ENCODE results near the gene ITGAX.
"Not testable (repeated sequence)": the region's sequence is repeated elsewhere in the genome, so short reads cannot be mapped to it uniquely, and the experiment has no call there.

ITGAX gene

GRCh38 chr16:31412750-31413149 lies 57.8 kb downstream of the ITGAX start:
- no peak for DNase-seq

- DNase-seq = no peak
Measured at GRCh38 chr16:31413381-31413780, 58.4 kb downstream of the ITGAX start.

DNA sequence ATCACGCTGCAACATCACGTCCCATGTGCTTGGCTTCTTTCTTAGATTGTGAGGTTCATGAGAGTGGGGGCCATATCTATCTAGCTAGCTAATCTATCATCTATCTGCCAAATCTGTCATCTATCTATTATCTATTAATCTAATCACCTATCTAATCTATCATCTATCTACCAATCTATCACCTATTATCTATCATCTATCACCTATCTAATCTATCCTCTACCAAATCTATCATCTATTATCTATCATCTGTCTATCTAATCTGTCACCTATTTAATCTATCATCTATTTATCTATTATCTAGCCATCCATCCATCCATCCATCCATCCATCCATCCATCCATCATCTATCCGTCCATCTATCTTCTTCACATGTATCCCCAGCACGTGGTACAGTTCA lies 59.0 kb downstream of the ITGAX start:
- no peak for DNase-seq

DNA sequence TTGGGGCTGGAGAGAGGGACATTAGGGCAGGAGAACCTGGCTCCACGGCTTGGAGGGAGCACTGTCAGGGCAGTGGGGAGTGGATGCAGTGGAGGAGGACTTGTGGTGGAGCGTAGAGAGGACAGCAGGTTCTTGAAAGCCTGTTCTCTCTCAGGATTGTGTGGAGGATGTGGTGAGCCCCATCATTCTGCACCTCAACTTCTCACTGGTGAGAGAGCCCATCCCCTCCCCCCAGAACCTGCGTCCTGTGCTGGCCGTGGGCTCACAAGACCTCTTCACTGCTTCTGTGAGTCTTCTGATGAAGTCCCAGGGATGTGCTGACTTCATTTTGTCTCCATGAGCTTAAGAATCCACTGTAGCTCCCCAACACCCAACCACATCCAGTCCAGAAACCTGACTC lies 59.7 kb downstream of the ITGAX start:
- no peak for DNase-seq

GRCh38 chr16:31416371-31416770 lies 61.4 kb downstream of the ITGAX start:
- no peak for DNase-seq

DNA sequence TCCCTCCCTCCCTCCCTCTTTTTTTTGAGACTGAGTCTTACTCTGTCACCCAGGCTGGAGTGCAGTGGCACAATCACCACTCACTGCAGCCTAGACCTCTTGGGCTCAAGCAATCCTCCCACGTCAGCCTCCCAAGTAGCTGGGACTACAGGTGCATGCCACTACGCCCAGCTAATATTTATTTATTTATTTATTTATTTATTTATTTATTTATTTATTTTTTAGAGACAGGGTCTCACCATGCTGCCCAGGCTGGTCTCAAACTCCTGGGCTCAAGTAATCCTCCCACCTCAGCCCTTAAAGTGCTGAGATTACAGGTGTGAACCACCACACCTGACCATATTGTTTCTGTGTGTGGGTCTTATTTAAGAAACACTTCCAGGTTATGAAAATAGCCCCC lies 62.1 kb downstream of the ITGAX start:
- not testable (repeated sequence) for DNase-seq

GRCh38 chr16:31417916-31418315 lies 62.9 kb downstream of the ITGAX start:
- DNase-seq = no peak

GRCh38 chr16:31420037-31420436 lies 65.1 kb downstream of the ITGAX start:
- DNase-seq = no peak

- DNase-seq = no peak
Measured at GRCh38 chr16:31421587-31421986, 66.6 kb downstream of the ITGAX start.

GRCh38 chr16:31423241-31423640 lies 68.3 kb downstream of the ITGAX start:
- DNase-seq = no peak

DNA sequence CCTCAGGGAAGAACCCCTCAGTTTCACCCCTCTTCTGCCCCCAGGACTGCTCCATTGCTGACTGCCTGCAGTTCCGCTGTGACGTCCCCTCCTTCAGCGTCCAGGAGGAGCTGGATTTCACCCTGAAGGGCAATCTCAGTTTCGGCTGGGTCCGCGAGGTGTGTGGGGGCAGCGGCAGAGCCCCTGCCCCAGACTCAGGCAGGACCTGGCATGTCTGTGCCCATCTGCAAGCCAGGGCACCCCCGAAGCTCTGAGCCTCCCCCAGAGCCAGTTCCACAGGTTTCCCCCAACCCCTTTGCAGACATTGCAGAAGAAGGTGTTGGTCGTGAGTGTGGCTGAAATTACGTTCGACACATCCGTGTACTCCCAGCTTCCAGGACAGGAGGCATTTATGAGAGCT lies 68.8 kb downstream of the ITGAX start:
- no peak for DNase-seq

- no peak for DNase-seq
Measured at GRCh38 chr16:31427441-31428278, 72.7 kb downstream of the ITGAX start.

DNA sequence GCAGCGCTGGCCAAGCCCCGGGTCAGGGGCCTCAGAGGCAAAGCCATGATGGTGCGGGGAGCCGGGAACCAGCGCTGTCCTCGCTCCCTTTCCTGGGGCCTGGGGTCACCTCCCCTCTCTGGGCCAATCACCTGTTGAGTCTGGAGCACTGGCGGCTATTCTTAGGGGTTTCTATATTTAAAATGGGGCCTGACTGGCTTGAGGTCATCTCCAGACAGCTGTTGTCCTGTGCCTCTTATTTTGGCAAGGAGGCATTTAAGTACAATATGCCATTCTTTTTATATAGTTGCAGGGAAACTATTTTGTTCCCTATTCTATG lies 73.3 kb downstream of the ITGAX start, which contains the start of gene COX6A2:
TSS of gene COX6A2 (minus strand) at position 82 of the 319 bp plus-strand sequence. CDS start at position 47, 35 bp downstream.
- DNase-seq = no peak

DNA sequence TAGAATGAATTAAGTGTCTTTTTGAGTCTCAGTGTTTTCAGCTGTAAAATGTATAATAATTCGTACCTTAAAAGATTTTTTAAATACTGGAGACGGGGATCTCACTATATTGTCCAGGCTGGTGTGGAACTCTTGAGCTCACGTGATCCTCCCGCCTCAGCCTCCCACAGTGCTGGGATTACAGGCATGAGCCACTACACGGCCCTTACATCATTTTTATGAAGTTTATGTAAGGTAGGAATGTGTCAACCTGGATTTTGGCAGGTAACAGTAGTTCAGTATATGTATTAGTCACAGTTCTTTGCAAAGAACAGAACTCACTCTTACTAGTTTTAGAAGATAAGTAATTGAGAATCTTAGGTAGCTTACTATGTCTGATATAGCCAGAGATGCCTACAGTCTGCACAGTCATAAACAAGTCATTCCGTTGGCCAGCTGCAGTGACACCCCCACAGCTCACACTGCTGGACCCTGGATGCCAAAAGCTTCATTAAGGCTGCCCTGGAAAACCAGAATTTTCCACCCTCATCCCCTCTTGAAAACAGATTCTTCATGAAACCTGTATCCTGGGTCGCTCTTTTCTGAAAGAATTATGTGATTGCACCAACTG lies 73.8 kb downstream of the ITGAX start:
- DNase-seq = no peak

DNA sequence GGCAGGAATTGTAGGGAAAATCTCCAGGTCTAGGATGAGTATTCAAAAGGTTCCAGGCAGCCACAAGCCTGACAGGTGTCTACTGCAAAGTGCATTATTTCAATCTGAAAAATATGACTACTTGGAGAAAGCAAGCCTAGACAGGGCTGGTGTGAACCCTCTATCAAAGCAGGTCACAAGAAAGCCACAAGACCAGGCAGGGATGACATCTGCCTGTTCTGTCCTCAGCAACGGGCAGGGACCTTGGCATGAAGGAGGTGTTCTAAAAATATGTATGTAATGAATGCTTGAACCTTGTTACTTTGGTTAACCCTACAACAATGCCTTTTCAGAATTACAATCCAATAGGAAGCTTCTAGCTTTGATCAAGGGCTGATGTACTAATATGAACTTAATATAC lies 74.3 kb downstream of the ITGAX start:
- no peak for DNase-seq

- no peak for DNase-seq
Measured at GRCh38 chr16:31429796-31430195, 74.8 kb downstream of the ITGAX start.

DNA sequence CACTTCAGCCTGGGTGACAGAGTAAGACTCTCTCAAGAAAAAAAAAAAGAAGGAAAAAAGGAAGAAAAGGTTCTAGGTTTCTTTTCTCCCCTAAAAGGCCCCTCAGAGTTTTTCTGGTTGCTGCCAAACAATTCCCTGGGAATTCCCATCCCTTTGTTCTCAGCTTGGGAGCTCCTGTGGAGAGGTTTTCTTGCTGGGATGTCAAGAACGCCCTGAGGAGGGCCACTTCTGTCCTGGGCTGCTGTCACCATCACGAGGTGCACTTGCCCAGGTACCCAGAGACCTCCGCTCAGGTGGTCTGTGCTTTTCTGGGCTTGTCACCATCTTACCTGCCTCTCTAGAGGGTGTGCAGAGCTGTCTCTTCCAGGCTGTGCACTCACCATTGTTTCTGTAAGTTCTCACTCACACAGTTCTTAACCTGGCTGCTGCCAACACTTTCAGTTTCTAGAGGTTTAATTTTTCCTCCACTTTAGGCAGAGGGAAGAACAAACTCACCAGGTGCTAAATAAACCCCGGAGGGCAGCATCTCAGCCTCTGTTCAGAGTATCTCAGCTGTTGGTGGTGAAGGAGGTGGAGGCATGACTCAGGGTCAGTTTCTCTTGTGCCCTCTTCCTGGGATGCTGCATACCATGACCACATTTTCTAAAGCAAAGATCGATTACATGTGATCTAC lies 75.5 kb downstream of the ITGAX start:
- DNase-seq = no peak

Measured in NCI-H1694 (cell line).